A549 treated with AZD9567 at 1 μM for 4 hours (cell line): ENCODE data around the gene GLYATL1B. TPM values are rescaled to one million over a fixed set of nuclear protein-coding genes. Genes with fewer than 3 reads are reported as not detected.

Experiments
- total RNA-seq: library from RNA; stranded (reverse); fragments of 200-300 nt; extraction: Qiagen RNA extraction; gene quantifications from 5 replicates; pipeline ENCODE4 v1.2.3, GENCODE V29; 2022; ENCODE audit not compliant: insufficient read depth

The GLYATL1B gene
- total RNA-seq, result not detected in 5 replicates

GRCh38 chr11:59086007-59086406 is at the start of gene GLYATL1B:
Gene GLYATL1B, plus strand, starts transcription at chr11:59086307. Its CDS starts 0 bp downstream, at chr11:59086307.

GRCh38 chr11:59106363-59107336 is 20.5 kb downstream of the GLYATL1B start, which contains the start of gene FAM111B:
Gene FAM111B, plus strand, starts transcription at chr11:59107237. Its CDS starts 2,389 bp downstream, at chr11:59109626.

GRCh38 chr11:59142530-59143507 is 56.7 kb downstream of the GLYATL1B start, which contains the start of gene FAM111A:
Gene FAM111A, plus strand, starts transcription at chr11:59142856. Its CDS starts 6,017 bp downstream, at chr11:59148873.

Other genes with a start within 250 kb of the GLYATL1B start
- 0.08 to 0.17 TPM in 2 of 5 replicates, not detected in the others for gene GLYATL2, start 241.6 kb upstream of the GLYATL1B start, total RNA-seq
- 0.06 TPM in 1 of 5 replicates, not detected in the others for gene GLYATL1, start 146.8 kb upstream of the GLYATL1B start, total RNA-seq
- 7.5 to 8.0 TPM (median 7.8 TPM) in 5 replicates for gene FAM111B, start 20.9 kb downstream of the GLYATL1B start, total RNA-seq
- 7.1 to 18.0 TPM (median 7.8 TPM) in 5 replicates for gene FAM111A, start 56.5 kb downstream of the GLYATL1B start, total RNA-seq
- gene DTX4, start 85.8 kb downstream of the GLYATL1B start, total RNA-seq, result 3.2 to 4.8 TPM (median 4.1 TPM) in 5 replicates
- not detected in 5 replicates for gene MPEG1, start 126.6 kb downstream of the GLYATL1B start, total RNA-seq